ENCODE results near the gene NRP2. TPM values are rescaled to one million over a fixed set of nuclear protein-coding genes. Genes with fewer than 3 reads are reported as not detected.

Gene NRP2
- total and polyA plus RNA-seq, 4 donors: 3.8 to 17.7 (median 12.2) TPM

DNA sequence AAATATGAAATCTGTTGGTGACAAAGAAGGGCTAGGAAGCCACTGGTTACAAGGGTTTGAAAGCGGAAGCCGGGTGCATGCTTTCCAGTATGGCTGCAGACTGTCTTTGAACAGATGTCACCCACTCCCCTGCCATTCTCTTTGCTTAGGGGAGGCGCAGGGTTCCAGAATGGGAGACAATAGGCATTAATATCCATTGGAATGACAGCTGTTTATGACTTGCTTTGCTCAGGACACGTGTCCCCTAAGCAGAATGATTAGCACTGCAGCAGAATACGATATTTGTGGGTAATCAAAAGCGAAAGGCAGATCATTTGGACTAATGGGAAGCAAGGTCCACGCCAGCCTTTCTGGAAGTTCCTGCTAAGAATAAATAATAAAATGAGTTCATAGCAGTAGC lies 25.8 kb upstream of the NRP2 start:
- no peaks in the 10 kb centered on the region for H3K4me1 ChIP-seq (ENCODE audit: control insufficient read depth in 4 of 4, insufficient read depth in 4 of 4, low read length in 3 of 4)
- H3K36me3 ChIP-seq (ENCODE audit: control insufficient read depth in 4 of 4, insufficient read depth in 3 of 4, low read depth in 1 of 4, low read length in 3 of 4): peaks cover 0 to 2% (median 0%) of the 10 kb centered on the region in 4 donors
- H3K9me3 ChIP-seq (ENCODE audit: control insufficient read depth in 4 of 4, low read length in 3 of 4): no peaks in the 10 kb centered on the region
- no peak for TF ChIP-seq HNF4A (conservative IDR thresholded peaks at IDR 0.05)
- no peak for TF ChIP-seq EGR1 (IDR thresholded peaks at IDR 0.05; ENCODE audit: low read depth in 2 of 2)
- no peak for TF ChIP-seq GABPA (IDR thresholded peaks at IDR 0.05 in 1 of 2, conservative IDR thresholded peaks at IDR 0.05 in 1 of 2)
- H3K9ac ChIP-seq (ENCODE audit: low read depth in 1 of 2, low read length in 2 of 2): no peak overlapping the region
- H3K27ac ChIP-seq (ENCODE audit: low read depth in 1 of 2, low read length in 2 of 2): no peak overlapping the region
- WGBS: 87% methylated on average over 7 of the region's 7 CpGs
- H3K4me3 ChIP-seq (ENCODE audit: low read depth in 1 of 3, low read length in 3 of 3): no peak overlapping the region
- no peaks in the 10 kb centered on the region for H3K27me3 ChIP-seq (ENCODE audit: control insufficient read depth in 4 of 4, insufficient read depth in 4 of 4, low read length in 3 of 4)
- no peak for DNase-seq (ENCODE audit: low spot score)

DNA sequence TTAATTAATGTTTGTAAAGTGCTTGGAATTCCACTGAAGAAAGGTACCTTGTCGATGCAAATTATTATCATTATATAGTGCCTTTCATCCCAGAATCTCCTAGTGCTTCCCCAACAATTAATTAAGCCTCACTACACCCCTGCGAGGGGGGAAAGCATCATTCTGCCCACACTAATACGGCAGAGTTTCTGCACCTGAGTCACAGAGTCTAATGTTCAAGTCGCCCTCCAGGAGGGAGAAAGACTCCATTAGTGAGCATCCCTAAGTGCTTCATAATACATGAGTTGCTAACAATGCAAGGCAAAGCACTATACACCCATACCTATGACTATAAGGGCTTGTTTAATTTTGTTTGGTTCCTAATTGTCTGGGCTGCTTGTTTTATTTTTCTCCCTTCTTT lies 25.4 kb upstream of the NRP2 start:
- Histone ChIP-seq H3K4me1 (ENCODE audit: control insufficient read depth in 4 of 4, insufficient read depth in 4 of 4, low read length in 3 of 4) (no peaks in the 10 kb centered on the region), H3K4me3 (ENCODE audit: low read depth in 1 of 3, low read length in 3 of 3) (no peak overlapping the region), H3K9me3 (ENCODE audit: control insufficient read depth in 4 of 4, low read length in 3 of 4) (no peaks in the 10 kb centered on the region), H3K27me3 (ENCODE audit: control insufficient read depth in 4 of 4, insufficient read depth in 4 of 4, low read length in 3 of 4) (no peaks in the 10 kb centered on the region), H3K36me3 (ENCODE audit: control insufficient read depth in 4 of 4, insufficient read depth in 3 of 4, low read depth in 1 of 4, low read length in 3 of 4) (peaks cover 0 to 2% (median 0%) of the 10 kb centered on the region in 4 donors), H3K9ac (ENCODE audit: low read depth in 1 of 2, low read length in 2 of 2) (no peak overlapping the region), H3K27ac (ENCODE audit: low read depth in 1 of 2, low read length in 2 of 2) (no peak overlapping the region)
- no peak for DNase-seq (ENCODE audit: low spot score)
- TF ChIP-seq, protein P1, sequence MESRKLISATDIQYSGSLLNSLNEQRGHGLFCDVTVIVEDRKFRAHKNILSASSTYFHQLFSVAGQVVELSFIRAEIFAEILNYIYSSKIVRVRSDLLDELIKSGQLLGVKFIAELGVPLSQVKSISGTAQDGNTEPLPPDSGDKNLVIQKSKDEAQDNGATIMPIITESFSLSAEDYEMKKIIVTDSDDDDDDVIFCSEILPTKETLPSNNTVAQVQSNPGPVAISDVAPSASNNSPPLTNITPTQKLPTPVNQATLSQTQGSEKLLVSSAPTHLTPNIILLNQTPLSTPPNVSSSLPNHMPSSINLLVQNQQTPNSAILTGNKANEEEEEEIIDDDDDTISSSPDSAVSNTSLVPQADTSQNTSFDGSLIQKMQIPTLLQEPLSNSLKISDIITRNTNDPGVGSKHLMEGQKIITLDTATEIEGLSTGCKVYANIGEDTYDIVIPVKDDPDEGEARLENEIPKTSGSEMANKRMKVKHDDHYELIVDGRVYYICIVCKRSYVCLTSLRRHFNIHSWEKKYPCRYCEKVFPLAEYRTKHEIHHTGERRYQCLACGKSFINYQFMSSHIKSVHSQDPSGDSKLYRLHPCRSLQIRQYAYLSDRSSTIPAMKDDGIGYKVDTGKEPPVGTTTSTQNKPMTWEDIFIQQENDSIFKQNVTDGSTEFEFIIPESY (IDR thresholded peaks at IDR 0.05): no peak
- no peak for TF ChIP-seq HNF4A (conservative IDR thresholded peaks at IDR 0.05)
- no peak for TF ChIP-seq FOXA1 (IDR thresholded peaks at IDR 0.05)
- no peak for TF ChIP-seq NR2F2 (IDR thresholded peaks at IDR 0.05)
- no peak for TF ChIP-seq GABPA (IDR thresholded peaks at IDR 0.05 in 1 of 2, conservative IDR thresholded peaks at IDR 0.05 in 1 of 2)
- TF ChIP-seq HNF4G (IDR thresholded peaks at IDR 0.05): no peak
- TF ChIP-seq EGR1 (IDR thresholded peaks at IDR 0.05; ENCODE audit: low read depth in 2 of 2): no peak
- TF ChIP-seq TAF1 (conservative IDR thresholded peaks at IDR 0.05): no peak
- TF ChIP-seq RXRA (IDR thresholded peaks at IDR 0.05): no peak
- TF ChIP-seq, protein P2, sequence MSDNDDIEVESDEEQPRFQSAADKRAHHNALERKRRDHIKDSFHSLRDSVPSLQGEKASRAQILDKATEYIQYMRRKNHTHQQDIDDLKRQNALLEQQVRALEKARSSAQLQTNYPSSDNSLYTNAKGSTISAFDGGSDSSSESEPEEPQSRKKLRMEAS (IDR thresholded peaks at IDR 0.05): no peak
- no peak for TF ChIP-seq YY1 (IDR thresholded peaks at IDR 0.05)
- TF ChIP-seq, protein P3, sequence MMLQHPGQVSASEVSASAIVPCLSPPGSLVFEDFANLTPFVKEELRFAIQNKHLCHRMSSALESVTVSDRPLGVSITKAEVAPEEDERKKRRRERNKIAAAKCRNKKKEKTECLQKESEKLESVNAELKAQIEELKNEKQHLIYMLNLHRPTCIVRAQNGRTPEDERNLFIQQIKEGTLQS (IDR thresholded peaks at IDR 0.05): no peak
- TF ChIP-seq, protein P4, sequence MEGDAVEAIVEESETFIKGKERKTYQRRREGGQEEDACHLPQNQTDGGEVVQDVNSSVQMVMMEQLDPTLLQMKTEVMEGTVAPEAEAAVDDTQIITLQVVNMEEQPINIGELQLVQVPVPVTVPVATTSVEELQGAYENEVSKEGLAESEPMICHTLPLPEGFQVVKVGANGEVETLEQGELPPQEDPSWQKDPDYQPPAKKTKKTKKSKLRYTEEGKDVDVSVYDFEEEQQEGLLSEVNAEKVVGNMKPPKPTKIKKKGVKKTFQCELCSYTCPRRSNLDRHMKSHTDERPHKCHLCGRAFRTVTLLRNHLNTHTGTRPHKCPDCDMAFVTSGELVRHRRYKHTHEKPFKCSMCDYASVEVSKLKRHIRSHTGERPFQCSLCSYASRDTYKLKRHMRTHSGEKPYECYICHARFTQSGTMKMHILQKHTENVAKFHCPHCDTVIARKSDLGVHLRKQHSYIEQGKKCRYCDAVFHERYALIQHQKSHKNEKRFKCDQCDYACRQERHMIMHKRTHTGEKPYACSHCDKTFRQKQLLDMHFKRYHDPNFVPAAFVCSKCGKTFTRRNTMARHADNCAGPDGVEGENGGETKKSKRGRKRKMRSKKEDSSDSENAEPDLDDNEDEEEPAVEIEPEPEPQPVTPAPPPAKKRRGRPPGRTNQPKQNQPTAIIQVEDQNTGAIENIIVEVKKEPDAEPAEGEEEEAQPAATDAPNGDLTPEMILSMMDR (IDR thresholded peaks at IDR 0.05; ENCODE audit: low read depth, low read length, missing input control): no peak
- no peak for TF ChIP-seq JUND (IDR thresholded peaks at IDR 0.05)
- no peak for TF ChIP-seq SP1 (IDR thresholded peaks at IDR 0.05)
- TF ChIP-seq, protein P5, sequence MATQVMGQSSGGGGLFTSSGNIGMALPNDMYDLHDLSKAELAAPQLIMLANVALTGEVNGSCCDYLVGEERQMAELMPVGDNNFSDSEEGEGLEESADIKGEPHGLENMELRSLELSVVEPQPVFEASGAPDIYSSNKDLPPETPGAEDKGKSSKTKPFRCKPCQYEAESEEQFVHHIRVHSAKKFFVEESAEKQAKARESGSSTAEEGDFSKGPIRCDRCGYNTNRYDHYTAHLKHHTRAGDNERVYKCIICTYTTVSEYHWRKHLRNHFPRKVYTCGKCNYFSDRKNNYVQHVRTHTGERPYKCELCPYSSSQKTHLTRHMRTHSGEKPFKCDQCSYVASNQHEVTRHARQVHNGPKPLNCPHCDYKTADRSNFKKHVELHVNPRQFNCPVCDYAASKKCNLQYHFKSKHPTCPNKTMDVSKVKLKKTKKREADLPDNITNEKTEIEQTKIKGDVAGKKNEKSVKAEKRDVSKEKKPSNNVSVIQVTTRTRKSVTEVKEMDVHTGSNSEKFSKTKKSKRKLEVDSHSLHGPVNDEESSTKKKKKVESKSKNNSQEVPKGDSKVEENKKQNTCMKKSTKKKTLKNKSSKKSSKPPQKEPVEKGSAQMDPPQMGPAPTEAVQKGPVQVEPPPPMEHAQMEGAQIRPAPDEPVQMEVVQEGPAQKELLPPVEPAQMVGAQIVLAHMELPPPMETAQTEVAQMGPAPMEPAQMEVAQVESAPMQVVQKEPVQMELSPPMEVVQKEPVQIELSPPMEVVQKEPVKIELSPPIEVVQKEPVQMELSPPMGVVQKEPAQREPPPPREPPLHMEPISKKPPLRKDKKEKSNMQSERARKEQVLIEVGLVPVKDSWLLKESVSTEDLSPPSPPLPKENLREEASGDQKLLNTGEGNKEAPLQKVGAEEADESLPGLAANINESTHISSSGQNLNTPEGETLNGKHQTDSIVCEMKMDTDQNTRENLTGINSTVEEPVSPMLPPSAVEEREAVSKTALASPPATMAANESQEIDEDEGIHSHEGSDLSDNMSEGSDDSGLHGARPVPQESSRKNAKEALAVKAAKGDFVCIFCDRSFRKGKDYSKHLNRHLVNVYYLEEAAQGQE (IDR thresholded peaks at IDR 0.05): no peak
- no peak for TF ChIP-seq RAD21 (IDR thresholded peaks at IDR 0.05)
- no peak for TF ChIP-seq FOXA2 (IDR thresholded peaks at IDR 0.05)
- 80% methylated on average over 4 of the region's 4 CpGs for WGBS
